IPS-NIHi7 (cell line): Measurements from ENCODE around the gene NUFIP2.
"Not testable (repeated sequence)": the region's sequence is repeated elsewhere in the genome, so short reads cannot be mapped to it uniquely, and the experiment has no call there.

Experiments used
- DNase-seq: peaks from one replicate; pipeline ENCODE4 v3.0.0; 2012; ENCODE audit warnings: mixed read lengths; ENCODE audit errors: extremely low spot score

The NUFIP2 gene

GRCh38 chr17:29238133-29238850, 55.7 kb downstream of the NUFIP2 start:
- DNase-seq, result no peak

GRCh38 chr17:29237476-29238132, 56.3 kb downstream of the NUFIP2 start:
- DNase-seq, result no peak

DNA sequence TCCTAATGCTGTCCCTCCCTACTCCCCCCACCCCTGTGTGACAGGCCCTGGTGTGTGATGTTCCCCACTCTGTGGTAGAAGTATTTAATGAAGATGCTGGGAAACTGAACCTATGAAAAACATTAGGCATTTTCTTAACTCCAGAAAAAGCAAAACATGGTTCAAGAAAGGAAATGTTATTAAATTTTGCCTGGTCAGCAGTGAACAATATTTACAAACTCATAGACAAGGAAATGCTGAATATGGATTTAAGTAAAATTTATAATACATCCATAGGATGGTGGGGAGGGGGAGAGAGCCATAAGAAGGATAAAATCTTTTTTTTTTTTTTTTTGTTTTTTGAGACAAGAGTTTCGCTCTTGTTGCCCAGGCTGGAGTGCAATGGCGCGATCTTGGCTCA, 58.0 kb downstream of the NUFIP2 start:
- no peak for DNase-seq

DNA sequence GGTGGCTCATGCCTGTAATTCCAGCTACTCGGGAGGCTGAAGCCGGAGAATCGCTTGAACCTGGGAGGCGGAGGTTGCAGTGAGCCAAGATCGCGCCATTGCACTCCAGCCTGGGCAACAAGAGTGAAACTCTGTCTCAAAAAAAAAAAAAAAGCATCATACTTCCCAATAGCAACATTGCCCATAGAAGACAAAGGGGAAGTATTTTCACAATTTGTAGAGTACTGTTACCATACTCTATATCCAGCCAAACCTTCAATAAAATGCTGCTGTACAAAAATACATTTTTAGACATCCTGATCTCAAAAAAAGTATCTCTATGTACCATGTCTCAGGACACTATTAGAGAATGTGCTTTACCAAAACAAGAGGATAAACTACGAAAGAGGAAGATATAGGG, 59.0 kb downstream of the NUFIP2 start:
- not testable (repeated sequence) for DNase-seq

- no peak for DNase-seq
These were observed 60.6 kb downstream of the NUFIP2 start for GRCh38 chr17:29233301-29233700.

DNA sequence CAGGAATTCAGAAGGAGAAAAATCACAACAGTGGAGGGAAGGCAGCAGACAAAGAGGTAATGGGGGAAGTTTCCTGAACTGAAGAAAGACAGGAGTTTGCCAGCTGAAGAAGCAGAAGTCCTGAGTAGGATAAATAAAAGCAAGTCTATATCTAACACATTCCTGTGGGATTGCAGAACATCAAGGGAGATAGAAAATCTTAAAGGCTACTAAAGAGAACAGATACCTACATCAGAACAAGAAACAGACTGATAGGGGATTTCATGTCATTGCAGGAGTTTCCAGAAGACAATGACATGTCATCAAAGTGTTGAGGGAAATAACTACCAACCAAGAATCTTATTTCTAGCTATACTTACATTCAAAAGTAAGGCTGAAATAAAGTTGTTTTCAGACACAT, 68.6 kb downstream of the NUFIP2 start:
- peak; percentile 5 for DNase-seq

GRCh38 chr17:29221338-29221737, 72.6 kb downstream of the NUFIP2 start:
- DNase-seq, result not testable (repeated sequence)

DNA sequence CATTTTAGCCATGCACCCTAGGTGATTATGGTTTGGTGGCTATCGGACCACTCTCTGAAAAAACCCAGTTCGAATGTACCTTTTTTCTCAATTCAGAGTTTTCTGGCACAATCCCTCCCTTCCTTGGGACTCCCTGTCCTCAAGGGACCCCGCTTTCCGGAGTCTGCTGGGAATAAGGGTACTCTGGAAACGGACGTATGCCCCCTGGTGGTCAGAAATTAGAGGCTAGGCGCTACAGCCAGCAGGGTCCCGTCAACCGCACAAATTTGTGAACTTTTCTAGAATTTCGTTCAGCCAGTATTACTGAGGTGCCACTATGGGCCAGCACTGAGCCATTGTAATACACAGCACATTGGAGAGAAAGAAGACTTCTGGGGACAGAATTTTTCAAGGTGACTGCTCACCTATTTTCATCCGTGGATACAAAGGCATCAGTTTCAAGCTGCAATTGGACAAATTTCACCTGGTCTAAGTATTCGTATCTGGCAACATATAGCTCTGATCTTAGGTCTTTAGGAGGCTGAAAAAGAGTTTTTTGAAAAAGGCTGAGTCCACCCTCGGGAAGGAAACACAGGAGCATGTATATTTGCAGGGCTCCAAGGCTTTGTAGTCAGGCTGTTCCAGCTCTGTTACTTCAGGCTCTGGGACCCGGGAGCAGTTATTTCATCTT, 74.4 kb downstream of the NUFIP2 start:
- DNase-seq, result peak; percentile 95

GRCh38 chr17:29216856-29217255, 77.1 kb downstream of the NUFIP2 start:
- DNase-seq, result no peak

DNA sequence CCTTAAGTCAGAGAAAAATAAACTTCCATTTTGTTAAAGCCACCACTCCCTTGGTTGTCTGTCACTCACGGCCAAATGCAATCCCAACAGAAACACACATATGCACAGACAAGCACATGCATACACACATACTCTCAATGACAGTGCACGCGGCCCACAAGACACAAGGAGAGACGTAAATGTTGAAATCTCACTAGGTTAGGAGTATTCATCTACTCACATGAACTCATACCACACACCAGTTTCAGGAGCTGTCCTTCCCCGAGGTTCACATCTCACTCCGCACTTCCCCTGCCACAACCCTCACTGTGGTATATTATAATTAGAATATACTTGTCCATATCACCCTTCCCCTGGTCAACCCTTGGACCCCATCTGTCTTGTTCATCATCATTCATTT, 77.8 kb downstream of the NUFIP2 start:
- DNase-seq, result no peak

DNA sequence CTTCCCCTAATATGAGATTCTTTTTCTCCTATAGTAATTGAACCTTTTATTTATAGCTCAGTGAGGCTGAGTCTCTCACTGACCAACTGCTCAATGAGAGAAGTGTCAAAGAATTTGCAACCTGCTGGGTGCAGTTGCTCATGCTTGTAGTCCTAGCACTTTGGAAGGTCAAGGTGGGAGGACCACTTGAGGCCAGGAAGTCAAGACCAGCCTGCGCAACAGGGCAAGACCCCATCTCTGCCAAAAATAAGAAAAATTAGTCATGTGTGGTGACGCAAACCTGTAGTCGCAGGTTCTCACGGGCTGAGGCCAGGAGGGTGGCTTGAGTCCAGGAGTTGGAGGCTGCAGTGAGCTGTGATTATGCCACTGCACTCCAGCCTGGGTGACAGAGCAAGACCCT, 78.2 kb downstream of the NUFIP2 start:
- DNase-seq, result no peak

- DNase-seq, result no peak
These were observed 78.8 kb downstream of the NUFIP2 start for GRCh38 chr17:29215174-29215573.

- no peak for DNase-seq
These were observed 79.5 kb downstream of the NUFIP2 start for GRCh38 chr17:29214215-29215146.

- no peak for DNase-seq
These were observed 81.2 kb downstream of the NUFIP2 start for GRCh38 chr17:29212681-29213121.

GRCh38 chr17:29212094-29212631, 81.8 kb downstream of the NUFIP2 start:
- DNase-seq, result no peak

GRCh38 chr17:29210879-29211278, 83.1 kb downstream of the NUFIP2 start:
- no peak for DNase-seq

GRCh38 chr17:29209073-29209472, 84.9 kb downstream of the NUFIP2 start:
- no peak for DNase-seq

- DNase-seq, result no peak
These were observed 86.0 kb downstream of the NUFIP2 start for GRCh38 chr17:29207975-29208374.
